Fibroblast of pulmonary artery (primary cell): ENCODE results near the gene KIF5C.

ENCODE experiments used
- DNase-seq: peaks from one replicate; pipeline ENCODE4 v3.0.0-alpha.2; 2010; ENCODE audit warnings: low read depth
- H3K4me3 ChIP-seq: replicated peaks from 2 replicates; pipeline ENCODE4 v1.5.1; 2011; ENCODE audit warnings: low read depth, mild to moderate bottlenecking, control low read depth, low read length, moderate library complexity
- TF ChIP-seq, protein P1 (sequence below): IDR thresholded peaks from 2 replicates; pipeline ENCODE4 v1.5.1; 2011; ENCODE audit warnings: mild to moderate bottlenecking, control low read depth, low read length, inconsistent platforms; ENCODE audit errors: missing control alignments

The KIF5C gene

DNA sequence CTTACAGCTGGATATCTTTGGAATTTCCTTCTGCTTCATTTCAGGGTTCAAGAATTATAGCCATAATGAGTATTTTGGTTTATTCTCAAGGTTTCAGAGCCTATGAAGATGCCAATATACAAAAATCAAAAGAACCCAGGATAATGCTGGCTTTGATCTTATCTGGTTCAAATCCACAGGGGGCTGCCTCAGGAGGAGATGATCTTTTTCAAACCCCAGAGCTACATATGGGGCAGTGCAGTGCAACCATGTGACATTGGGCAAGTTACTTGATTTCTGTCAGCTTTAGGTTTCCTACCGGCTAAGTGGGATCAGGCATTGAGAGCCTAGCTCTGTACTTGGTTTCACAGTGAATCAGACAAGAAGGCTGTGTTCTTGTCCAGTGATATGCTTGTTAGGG is 140.5 kb downstream of the KIF5C start:
- H3K4me3 ChIP-seq, result no peak overlapping the region
- TF ChIP-seq, protein P1, sequence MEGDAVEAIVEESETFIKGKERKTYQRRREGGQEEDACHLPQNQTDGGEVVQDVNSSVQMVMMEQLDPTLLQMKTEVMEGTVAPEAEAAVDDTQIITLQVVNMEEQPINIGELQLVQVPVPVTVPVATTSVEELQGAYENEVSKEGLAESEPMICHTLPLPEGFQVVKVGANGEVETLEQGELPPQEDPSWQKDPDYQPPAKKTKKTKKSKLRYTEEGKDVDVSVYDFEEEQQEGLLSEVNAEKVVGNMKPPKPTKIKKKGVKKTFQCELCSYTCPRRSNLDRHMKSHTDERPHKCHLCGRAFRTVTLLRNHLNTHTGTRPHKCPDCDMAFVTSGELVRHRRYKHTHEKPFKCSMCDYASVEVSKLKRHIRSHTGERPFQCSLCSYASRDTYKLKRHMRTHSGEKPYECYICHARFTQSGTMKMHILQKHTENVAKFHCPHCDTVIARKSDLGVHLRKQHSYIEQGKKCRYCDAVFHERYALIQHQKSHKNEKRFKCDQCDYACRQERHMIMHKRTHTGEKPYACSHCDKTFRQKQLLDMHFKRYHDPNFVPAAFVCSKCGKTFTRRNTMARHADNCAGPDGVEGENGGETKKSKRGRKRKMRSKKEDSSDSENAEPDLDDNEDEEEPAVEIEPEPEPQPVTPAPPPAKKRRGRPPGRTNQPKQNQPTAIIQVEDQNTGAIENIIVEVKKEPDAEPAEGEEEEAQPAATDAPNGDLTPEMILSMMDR, result no peak
- no peak for DNase-seq

DNA sequence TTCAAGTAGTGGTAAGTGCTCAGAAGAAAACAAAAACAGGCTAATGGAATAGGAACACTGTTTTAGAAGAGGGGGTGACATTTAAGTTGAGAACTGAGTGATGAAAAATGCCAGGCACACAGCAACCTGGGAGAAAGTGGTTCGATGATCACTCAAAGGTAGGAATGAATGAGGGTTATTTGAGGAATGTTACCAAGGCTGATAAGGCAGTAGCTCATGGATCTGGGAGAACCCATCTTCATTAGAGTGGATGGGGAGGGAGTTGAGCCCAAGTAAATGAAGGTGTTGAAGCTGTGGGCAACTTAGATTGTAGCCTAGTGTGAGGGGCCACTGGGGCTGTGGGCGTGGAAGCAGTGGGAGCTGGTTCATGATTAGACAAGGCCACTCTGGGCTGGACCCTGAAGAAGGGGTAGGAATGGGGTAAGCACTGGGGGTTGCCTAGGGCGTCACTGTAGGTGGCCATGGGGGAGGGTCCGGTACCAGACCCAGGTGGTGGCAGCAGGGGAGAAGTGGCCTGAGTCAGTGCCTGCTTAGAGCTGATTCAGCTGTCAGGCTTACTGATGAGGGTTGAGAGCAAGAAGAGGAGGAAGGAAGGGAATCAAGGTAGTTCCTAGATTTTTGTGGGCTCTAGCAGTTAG is 141.0 kb downstream of the KIF5C start:
- H3K4me3 ChIP-seq, result no peak overlapping the region
- no peak for DNase-seq
- TF ChIP-seq, protein P1, result no peak

DNA sequence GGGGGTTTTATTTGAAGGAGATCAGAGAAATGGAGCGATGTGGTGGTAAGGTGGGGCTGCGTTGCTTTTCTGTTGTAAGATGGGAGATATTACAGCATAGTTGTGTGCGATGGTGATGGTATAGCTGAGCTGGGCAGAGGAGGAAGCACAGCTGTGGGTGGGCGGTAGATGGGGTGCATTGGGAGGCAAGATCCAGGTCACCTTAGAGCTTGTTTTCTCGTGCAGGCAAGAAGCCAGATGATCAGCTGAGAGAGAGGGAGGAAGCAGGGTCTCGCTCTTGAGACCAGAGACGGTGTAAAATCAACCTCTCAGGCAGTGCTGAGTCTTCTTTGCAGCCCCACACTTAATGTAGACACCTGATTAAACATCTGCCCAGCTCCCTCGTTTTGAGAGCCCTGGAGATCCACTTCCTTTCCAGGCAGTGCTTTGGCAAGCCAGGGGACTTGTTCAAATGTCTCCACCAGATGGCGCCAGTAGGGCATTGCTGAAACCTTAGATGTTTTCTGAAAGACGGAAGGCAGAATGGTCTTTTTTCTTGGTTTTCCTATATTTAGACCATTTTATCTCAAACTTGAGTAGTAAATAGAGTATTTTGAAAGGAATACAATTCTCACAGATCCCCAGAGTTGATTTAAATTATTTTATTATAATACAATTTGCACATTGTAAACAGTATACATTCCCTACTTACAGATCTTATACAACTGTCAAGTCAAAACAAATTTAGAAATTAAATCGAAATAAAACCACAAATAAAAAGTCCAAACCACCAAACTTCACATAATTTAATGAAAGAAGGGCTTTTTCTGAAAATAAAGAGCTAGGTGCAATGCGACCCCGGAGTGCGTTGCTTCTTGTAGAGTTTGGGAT is 142.3 kb downstream of the KIF5C start:
- TF ChIP-seq, protein P1, result peak; percentile 87

DNA sequence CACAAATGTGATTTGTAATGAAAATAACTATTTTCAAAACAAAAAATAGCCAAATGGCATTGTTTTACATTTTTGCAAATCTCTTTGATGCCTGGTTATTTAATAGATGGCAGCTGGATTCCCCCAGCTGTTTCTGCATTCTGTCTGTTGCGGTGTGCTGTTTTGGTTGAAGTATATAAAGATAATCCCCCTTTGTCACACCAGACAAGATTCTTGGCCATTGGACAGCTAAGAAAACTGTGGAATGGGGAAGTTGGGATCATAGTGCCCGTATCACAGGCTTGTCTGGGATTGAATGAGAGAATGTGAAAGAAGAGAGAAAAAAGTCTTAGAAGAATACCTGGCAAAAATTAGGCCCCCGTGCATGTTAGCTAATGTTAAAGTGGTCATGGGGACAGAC is 144.0 kb downstream of the KIF5C start:
- DNase-seq, result no peak
- TF ChIP-seq, protein P1, result no peak
- no peak overlapping the region for H3K4me3 ChIP-seq

More for the DNA sequence above, 142.3 kb downstream of the KIF5C start:
- no peak overlapping the region for H3K4me3 ChIP-seq
- DNase-seq, result peak; percentile 83

DNA sequence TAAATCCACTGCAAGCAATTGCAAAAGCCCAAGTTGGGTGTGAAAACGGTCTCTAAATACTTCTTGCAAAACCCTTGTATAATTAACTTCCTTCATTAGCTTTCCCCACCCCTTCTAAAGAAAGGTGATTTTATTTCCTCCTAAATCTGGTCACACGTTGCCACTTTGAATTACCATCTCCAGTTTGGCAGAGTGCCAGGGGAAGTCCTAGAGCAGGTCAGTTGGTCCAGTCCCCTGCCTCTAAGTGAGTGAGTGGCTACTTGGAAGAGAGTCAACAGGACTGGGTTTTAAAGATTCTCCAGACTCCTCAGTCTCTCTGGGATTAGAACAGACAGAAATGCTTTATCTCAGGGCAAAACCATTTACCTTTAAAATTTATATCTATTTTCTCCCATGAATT is 144.7 kb downstream of the KIF5C start:
- DNase-seq, result no peak
- TF ChIP-seq, protein P1, result no peak
- H3K4me3 ChIP-seq, result no peak overlapping the region

DNA sequence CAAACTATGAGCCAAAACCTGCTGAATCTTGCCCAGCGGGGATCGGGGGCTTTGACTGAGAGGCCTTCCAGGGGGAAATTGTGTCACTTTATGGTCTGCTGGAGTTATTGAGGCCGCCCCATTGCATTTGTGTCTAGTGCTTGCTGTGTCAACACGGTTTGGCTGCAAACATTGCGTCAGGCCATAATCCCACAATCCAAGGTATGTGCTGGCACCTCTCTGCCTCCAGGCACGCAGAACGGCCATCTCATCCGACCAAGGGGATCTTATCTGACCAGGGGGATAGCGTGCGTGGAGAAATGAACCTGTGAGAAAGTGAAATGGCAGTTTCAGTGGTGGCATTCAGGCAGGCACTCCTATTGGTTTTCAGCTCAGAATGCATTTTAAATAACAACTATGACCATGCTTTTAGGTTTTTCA is 145.4 kb downstream of the KIF5C start:
- no peak overlapping the region for H3K4me3 ChIP-seq
- DNase-seq, result no peak
- TF ChIP-seq, protein P1, result no peak
